HepG2 (cell line): Measurements from ENCODE around the gene C22orf39. TPM values are rescaled to one million over a fixed set of nuclear protein-coding genes. Genes with fewer than 3 reads are reported as not detected.
A peak's percentile ranks its signal among the peaks of the same experiment; 100 is the strongest.

Experiments used
- ATF1 ChIP-seq: IDR thresholded peaks from 2 replicates; pipeline ENCODE4 v1.6.1; 2016; ENCODE audit warnings: mild to moderate bottlenecking, control low read depth
- CC2D1A ChIP-seq: sonication (generic); formaldehyde crosslinking; IDR thresholded peaks from 2 replicates; pipeline ENCODE4 v1.8.1; 2023; ENCODE audit warnings: mild to moderate bottlenecking, missing genetic modification reagents
- MAFF ChIP-seq: IDR thresholded peaks from 2 replicates; pipeline ENCODE4 v1.6.1; 2011; ENCODE audit warnings: low read depth, low read length, improper control_type of control experiment
- NFRKB ChIP-seq: fragments of 450-650 bp; IDR thresholded peaks from 2 replicates; pipeline ENCODE4 v1.6.1; 2017
- PHF21A ChIP-seq: sonication (generic); formaldehyde crosslinking; IDR thresholded peaks from 2 replicates; pipeline ENCODE4 v1.5.0; 2020; ENCODE audit warnings: mild to moderate bottlenecking, missing genetic modification reagents
- SIN3B ChIP-seq: fragments of 150-350 bp; IDR thresholded peaks from 2 replicates; pipeline ENCODE4 v1.6.1; 2014; ENCODE audit warnings: low read length
- polyA plus RNA-seq, 8 experiments: library from polyadenylated mRNA; depleted of rRNA in 3 of 8; stranded (reverse) in 7 of 8; unstranded in 1 of 8; fragments of >200 nt; fragmentation: Illumina TruSeq in 4 of 8; extraction: Trizol in 4 of 8; gene quantifications; 2 replicates each; pipeline versions ENCODE4 v1.2.1 to v1.2.3, GENCODE V29; 2011 to 2016; ENCODE audit warnings: low read depth in 4 of 8, missing spikeins in 1 of 8, mixed read lengths in 1 of 8; ENCODE audit not compliant: insufficient read depth in 1 of 8
- total RNA-seq, 5 experiments: library from RNA; depleted of rRNA; stranded (reverse); fragments of >200 nt; fragmentation: Illumina TruSeq; extraction: Trizol; gene quantifications; 2 replicates each; pipeline ENCODE4 v1.2.3, GENCODE V29; 2016; ENCODE audit warnings: low read depth in 1 of 5
- TF ChIP-seq, protein P1 (sequence below), 2 experiments: fragments of 450-650 bp in 1 of 2; sonication (generic) in 1 of 2; formaldehyde crosslinking in 1 of 2; IDR thresholded peaks; 2 replicates each; pipeline versions ENCODE4 v1.6.1 to v1.8.0; 2016 to 2022; ENCODE audit warnings: antibody characterized with exemption in 1 of 2, mild to moderate bottlenecking in 1 of 2, missing genetic modification reagents in 1 of 2
- TF ChIP-seq, protein P2 (sequence below): sonication (generic); formaldehyde crosslinking; conservative IDR thresholded peaks from 2 replicates; pipeline ENCODE4 v1.4.0; 2020; ENCODE audit warnings: mild to moderate bottlenecking, missing genetic modification reagents, moderate library complexity
- TF ChIP-seq, protein P3 (sequence below): IDR thresholded peaks from 2 replicates; pipeline ENCODE4 v1.4.0; 2020; ENCODE audit warnings: mild to moderate bottlenecking, missing genetic modification reagents
- TF ChIP-seq, protein P4 (sequence below): sonication (generic); formaldehyde crosslinking; IDR thresholded peaks from 2 replicates; pipeline ENCODE4 v1.4.0; 2020; ENCODE audit warnings: missing genetic modification reagents, borderline replicate concordance

Gene C22orf39
- total and polyA plus RNA-seq, 2 of the 13 experiments (the other 11 are each of a cell fraction or from before 2014, with no cell fraction given), result 23.4 to 26.4 TPM

DNA sequence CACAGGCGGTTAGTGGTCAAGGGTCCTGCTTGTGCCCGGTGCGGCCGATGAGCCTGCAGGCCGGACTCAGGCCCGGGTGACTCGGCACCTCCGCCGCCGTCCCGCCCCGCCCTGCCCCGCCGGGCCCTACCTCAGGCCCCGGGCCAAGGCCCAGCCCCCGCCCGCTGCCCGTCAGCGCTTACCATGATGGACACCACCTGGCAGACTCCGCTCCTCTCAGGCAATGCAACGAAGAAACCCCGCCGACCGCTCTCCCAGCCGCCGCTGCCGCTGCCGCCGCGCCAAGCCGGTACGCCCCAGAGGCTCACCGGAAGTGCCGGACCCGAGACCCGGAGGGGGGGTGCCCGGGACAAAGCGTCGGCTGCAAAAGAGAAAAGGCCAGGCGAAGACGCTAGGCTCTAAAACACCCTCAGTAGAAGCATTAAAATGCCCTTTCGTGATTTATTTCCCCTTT is 31.4 kb upstream of the C22orf39 start, which contains the start of gene UFD1 (continued):
- TF ChIP-seq, protein P1, sequence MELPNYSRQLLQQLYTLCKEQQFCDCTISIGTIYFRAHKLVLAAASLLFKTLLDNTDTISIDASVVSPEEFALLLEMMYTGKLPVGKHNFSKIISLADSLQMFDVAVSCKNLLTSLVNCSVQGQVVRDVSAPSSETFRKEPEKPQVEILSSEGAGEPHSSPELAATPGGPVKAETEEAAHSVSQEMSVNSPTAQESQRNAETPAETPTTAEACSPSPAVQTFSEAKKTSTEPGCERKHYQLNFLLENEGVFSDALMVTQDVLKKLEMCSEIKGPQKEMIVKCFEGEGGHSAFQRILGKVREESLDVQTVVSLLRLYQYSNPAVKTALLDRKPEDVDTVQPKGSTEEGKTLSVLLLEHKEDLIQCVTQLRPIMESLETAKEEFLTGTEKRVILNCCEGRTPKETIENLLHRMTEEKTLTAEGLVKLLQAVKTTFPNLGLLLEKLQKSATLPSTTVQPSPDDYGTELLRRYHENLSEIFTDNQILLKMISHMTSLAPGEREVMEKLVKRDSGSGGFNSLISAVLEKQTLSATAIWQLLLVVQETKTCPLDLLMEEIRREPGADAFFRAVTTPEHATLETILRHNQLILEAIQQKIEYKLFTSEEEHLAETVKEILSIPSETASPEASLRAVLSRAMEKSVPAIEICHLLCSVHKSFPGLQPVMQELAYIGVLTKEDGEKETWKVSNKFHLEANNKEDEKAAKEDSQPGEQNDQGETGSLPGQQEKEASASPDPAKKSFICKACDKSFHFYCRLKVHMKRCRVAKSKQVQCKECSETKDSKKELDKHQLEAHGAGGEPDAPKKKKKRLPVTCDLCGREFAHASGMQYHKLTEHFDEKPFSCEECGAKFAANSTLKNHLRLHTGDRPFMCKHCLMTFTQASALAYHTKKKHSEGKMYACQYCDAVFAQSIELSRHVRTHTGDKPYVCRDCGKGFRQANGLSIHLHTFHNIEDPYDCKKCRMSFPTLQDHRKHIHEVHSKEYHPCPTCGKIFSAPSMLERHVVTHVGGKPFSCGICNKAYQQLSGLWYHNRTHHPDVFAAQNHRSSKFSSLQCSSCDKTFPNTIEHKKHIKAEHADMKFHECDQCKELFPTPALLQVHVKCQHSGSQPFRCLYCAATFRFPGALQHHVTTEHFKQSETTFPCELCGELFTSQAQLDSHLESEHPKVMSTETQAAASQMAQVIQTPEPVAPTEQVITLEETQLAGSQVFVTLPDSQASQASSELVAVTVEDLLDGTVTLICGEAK (IDR thresholded peaks at IDR 0.05), result 0 out of 2 replicates have a peak, but pooled peaks have one; percentile 24
- TF ChIP-seq, protein P1 (CRISPR knock-in tag; IDR thresholded peaks at IDR 0.05), result no peak
- TF ChIP-seq, protein P2, sequence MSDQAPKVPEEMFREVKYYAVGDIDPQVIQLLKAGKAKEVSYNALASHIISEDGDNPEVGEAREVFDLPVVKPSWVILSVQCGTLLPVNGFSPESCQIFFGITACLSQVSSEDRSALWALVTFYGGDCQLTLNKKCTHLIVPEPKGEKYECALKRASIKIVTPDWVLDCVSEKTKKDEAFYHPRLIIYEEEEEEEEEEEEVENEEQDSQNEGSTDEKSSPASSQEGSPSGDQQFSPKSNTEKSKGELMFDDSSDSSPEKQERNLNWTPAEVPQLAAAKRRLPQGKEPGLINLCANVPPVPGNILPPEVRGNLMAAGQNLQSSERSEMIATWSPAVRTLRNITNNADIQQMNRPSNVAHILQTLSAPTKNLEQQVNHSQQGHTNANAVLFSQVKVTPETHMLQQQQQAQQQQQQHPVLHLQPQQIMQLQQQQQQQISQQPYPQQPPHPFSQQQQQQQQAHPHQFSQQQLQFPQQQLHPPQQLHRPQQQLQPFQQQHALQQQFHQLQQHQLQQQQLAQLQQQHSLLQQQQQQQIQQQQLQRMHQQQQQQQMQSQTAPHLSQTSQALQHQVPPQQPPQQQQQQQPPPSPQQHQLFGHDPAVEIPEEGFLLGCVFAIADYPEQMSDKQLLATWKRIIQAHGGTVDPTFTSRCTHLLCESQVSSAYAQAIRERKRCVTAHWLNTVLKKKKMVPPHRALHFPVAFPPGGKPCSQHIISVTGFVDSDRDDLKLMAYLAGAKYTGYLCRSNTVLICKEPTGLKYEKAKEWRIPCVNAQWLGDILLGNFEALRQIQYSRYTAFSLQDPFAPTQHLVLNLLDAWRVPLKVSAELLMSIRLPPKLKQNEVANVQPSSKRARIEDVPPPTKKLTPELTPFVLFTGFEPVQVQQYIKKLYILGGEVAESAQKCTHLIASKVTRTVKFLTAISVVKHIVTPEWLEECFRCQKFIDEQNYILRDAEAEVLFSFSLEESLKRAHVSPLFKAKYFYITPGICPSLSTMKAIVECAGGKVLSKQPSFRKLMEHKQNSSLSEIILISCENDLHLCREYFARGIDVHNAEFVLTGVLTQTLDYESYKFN (CRISPR knock-in tag), result no peak
- TF ChIP-seq, protein P3, sequence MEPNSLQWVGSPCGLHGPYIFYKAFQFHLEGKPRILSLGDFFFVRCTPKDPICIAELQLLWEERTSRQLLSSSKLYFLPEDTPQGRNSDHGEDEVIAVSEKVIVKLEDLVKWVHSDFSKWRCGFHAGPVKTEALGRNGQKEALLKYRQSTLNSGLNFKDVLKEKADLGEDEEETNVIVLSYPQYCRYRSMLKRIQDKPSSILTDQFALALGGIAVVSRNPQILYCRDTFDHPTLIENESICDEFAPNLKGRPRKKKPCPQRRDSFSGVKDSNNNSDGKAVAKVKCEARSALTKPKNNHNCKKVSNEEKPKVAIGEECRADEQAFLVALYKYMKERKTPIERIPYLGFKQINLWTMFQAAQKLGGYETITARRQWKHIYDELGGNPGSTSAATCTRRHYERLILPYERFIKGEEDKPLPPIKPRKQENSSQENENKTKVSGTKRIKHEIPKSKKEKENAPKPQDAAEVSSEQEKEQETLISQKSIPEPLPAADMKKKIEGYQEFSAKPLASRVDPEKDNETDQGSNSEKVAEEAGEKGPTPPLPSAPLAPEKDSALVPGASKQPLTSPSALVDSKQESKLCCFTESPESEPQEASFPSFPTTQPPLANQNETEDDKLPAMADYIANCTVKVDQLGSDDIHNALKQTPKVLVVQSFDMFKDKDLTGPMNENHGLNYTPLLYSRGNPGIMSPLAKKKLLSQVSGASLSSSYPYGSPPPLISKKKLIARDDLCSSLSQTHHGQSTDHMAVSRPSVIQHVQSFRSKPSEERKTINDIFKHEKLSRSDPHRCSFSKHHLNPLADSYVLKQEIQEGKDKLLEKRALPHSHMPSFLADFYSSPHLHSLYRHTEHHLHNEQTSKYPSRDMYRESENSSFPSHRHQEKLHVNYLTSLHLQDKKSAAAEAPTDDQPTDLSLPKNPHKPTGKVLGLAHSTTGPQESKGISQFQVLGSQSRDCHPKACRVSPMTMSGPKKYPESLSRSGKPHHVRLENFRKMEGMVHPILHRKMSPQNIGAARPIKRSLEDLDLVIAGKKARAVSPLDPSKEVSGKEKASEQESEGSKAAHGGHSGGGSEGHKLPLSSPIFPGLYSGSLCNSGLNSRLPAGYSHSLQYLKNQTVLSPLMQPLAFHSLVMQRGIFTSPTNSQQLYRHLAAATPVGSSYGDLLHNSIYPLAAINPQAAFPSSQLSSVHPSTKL, result no peak
- no peak for TF ChIP-seq SIN3B
- TF ChIP-seq ATF1 (CRISPR knock-in tag), result no peak
- TF ChIP-seq CC2D1A (CRISPR knock-in tag), result no peak
- TF ChIP-seq, protein P4, sequence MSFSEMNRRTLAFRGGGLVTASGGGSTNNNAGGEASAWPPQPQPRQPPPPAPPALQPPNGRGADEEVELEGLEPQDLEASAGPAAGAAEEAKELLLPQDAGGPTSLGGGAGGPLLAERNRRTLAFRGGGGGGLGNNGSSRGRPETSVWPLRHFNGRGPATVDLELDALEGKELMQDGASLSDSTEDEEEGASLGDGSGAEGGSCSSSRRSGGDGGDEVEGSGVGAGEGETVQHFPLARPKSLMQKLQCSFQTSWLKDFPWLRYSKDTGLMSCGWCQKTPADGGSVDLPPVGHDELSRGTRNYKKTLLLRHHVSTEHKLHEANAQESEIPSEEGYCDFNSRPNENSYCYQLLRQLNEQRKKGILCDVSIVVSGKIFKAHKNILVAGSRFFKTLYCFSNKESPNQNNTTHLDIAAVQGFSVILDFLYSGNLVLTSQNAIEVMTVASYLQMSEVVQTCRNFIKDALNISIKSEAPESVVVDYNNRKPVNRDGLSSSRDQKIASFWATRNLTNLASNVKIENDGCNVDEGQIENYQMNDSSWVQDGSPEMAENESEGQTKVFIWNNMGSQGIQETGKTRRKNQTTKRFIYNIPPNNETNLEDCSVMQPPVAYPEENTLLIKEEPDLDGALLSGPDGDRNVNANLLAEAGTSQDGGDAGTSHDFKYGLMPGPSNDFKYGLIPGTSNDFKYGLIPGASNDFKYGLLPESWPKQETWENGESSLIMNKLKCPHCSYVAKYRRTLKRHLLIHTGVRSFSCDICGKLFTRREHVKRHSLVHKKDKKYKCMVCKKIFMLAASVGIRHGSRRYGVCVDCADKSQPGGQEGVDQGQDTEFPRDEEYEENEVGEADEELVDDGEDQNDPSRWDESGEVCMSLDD (CRISPR knock-in tag), result no peak
- no peak for TF ChIP-seq PHF21A
- no peak for TF ChIP-seq NFRKB
- no peak for TF ChIP-seq MAFF
